Mucosa of stomach (tissue), 1 donor: ENCODE measurements around the gene GNAQ.

Experiments
- H3K27me3 ChIP-seq: one replicate; pipeline ENCODE4 v1.7.0; 2013; ENCODE audit warnings: mild to moderate bottlenecking, low read length; ENCODE audit not compliant: control insufficient read depth, insufficient read depth
- H3K36me3 ChIP-seq: one replicate; pipeline ENCODE4 v1.7.0; 2013; ENCODE audit warnings: low read length; ENCODE audit not compliant: control insufficient read depth, insufficient read depth
- H3K4me1 ChIP-seq: one replicate; pipeline ENCODE4 v1.7.0; 2013; ENCODE audit warnings: mild to moderate bottlenecking, low read length; ENCODE audit not compliant: control insufficient read depth, insufficient read depth
- H3K4me3 ChIP-seq: one replicate; pipeline ENCODE4 v1.7.0; 2013; ENCODE audit warnings: low read length
- H3K9ac ChIP-seq: one replicate; pipeline ENCODE4 v1.7.0; 2013; ENCODE audit warnings: mild to moderate bottlenecking, low read length, moderate library complexity
- H3K9me3 ChIP-seq: one replicate; pipeline ENCODE4 v1.7.0; 2013; ENCODE audit warnings: mild to moderate bottlenecking, low read length, moderate library complexity; ENCODE audit not compliant: control insufficient read depth
- donor health status: Pancreatic carcinoma.

The GNAQ gene

GRCh38 chr9:77980622-77981021, 51.0 kb downstream of the GNAQ start:
- Histone ChIP-seq H3K36me3 (no peaks in the 10 kb centered on the region), H3K9me3 (no peaks in the 10 kb centered on the region), H3K9ac (no peak overlapping the region), H3K4me3 (no peak overlapping the region), H3K4me1 (peaks cover 85% of the 10 kb centered on the region), H3K27me3 (no peaks in the 10 kb centered on the region)

GRCh38 chr9:77978086-77978781, 53.4 kb downstream of the GNAQ start:
- H3K36me3 ChIP-seq, result no peaks in the 10 kb centered on the region
- no peaks in the 10 kb centered on the region for H3K27me3 ChIP-seq
- H3K4me3 ChIP-seq, result no peak overlapping the region
- peak overlapping the region; percentile 40 for H3K9ac ChIP-seq
- H3K4me1 ChIP-seq, result peaks cover 75% of the 10 kb centered on the region
- no peaks in the 10 kb centered on the region for H3K9me3 ChIP-seq

- Histone ChIP-seq H3K4me3 (no peak overlapping the region), H3K27me3 (no peaks in the 10 kb centered on the region), H3K9me3 (no peaks in the 10 kb centered on the region), H3K36me3 (no peaks in the 10 kb centered on the region), H3K9ac (peak overlapping the region; percentile 24), H3K4me1 (peaks cover 65% of the 10 kb centered on the region)
Measured at GRCh38 chr9:77977210-77977611, 54.4 kb downstream of the GNAQ start.

GRCh38 chr9:77975806-77976205, 55.8 kb downstream of the GNAQ start:
- Histone ChIP-seq H3K36me3 (no peaks in the 10 kb centered on the region), H3K9me3 (no peaks in the 10 kb centered on the region), H3K9ac (no peak overlapping the region), H3K27me3 (no peaks in the 10 kb centered on the region), H3K4me3 (no peak overlapping the region), H3K4me1 (peaks cover 52% of the 10 kb centered on the region)

- peaks cover 44% of the 10 kb centered on the region for H3K4me1 ChIP-seq
- no peak overlapping the region for H3K9ac ChIP-seq
- H3K36me3 ChIP-seq, result no peaks in the 10 kb centered on the region
- no peak overlapping the region for H3K4me3 ChIP-seq
- H3K27me3 ChIP-seq, result no peaks in the 10 kb centered on the region
- no peaks in the 10 kb centered on the region for H3K9me3 ChIP-seq
Measured at GRCh38 chr9:77975036-77975435, 56.6 kb downstream of the GNAQ start.

- Histone ChIP-seq H3K4me1 (peaks cover 38% of the 10 kb centered on the region), H3K4me3 (no peak overlapping the region), H3K9ac (no peak overlapping the region), H3K27me3 (no peaks in the 10 kb centered on the region), H3K36me3 (no peaks in the 10 kb centered on the region), H3K9me3 (no peaks in the 10 kb centered on the region)
Measured at GRCh38 chr9:77974434-77974833, 57.2 kb downstream of the GNAQ start.

GRCh38 chr9:77969083-77969482, 62.5 kb downstream of the GNAQ start:
- no peak overlapping the region for H3K9ac ChIP-seq
- H3K9me3 ChIP-seq, result no peaks in the 10 kb centered on the region
- H3K27me3 ChIP-seq, result no peaks in the 10 kb centered on the region
- H3K4me3 ChIP-seq, result no peak overlapping the region
- H3K4me1 ChIP-seq, result peaks cover 10% of the 10 kb centered on the region
- H3K36me3 ChIP-seq, result no peaks in the 10 kb centered on the region

GRCh38 chr9:77968506-77968905, 63.1 kb downstream of the GNAQ start:
- H3K4me3 ChIP-seq, result no peak overlapping the region
- no peak overlapping the region for H3K9ac ChIP-seq
- H3K4me1 ChIP-seq, result peaks cover 10% of the 10 kb centered on the region
- H3K27me3 ChIP-seq, result no peaks in the 10 kb centered on the region
- no peaks in the 10 kb centered on the region for H3K36me3 ChIP-seq
- no peaks in the 10 kb centered on the region for H3K9me3 ChIP-seq

GRCh38 chr9:77966718-77967117, 64.9 kb downstream of the GNAQ start:
- no peak overlapping the region for H3K9ac ChIP-seq
- H3K4me1 ChIP-seq, result peaks cover 10% of the 10 kb centered on the region

GRCh38 chr9:77965445-77966123, 66.0 kb downstream of the GNAQ start:
- Histone ChIP-seq H3K36me3 (no peaks in the 10 kb centered on the region), H3K9ac (no peak overlapping the region), H3K4me1 (peaks cover 10% of the 10 kb centered on the region), H3K27me3 (no peaks in the 10 kb centered on the region), H3K4me3 (no peak overlapping the region), H3K9me3 (no peaks in the 10 kb centered on the region)

More at GRCh38 chr9:77966718-77967117, 64.9 kb downstream of the GNAQ start:
- H3K27me3 ChIP-seq, result no peaks in the 10 kb centered on the region
- no peaks in the 10 kb centered on the region for H3K36me3 ChIP-seq
- no peak overlapping the region for H3K4me3 ChIP-seq
- no peaks in the 10 kb centered on the region for H3K9me3 ChIP-seq

- Histone ChIP-seq H3K36me3 (no peaks in the 10 kb centered on the region), H3K9me3 (no peaks in the 10 kb centered on the region), H3K9ac (no peak overlapping the region), H3K27me3 (no peaks in the 10 kb centered on the region), H3K4me1 (peaks cover 15% of the 10 kb centered on the region), H3K4me3 (no peak overlapping the region)
Measured at GRCh38 chr9:77964258-77964657, 67.4 kb downstream of the GNAQ start.

- H3K9ac ChIP-seq, result no peak overlapping the region
- no peaks in the 10 kb centered on the region for H3K9me3 ChIP-seq
- no peak overlapping the region for H3K4me3 ChIP-seq
- no peaks in the 10 kb centered on the region for H3K36me3 ChIP-seq
- H3K27me3 ChIP-seq, result no peaks in the 10 kb centered on the region
- H3K4me1 ChIP-seq, result peaks cover 15% of the 10 kb centered on the region
Measured at GRCh38 chr9:77961541-77961940, 70.1 kb downstream of the GNAQ start.
